Body of pancreas (tissue), 4 donors: ENCODE measurements around the gene ANKRD22. TPM values are rescaled to one million over a fixed set of nuclear protein-coding genes. Genes with fewer than 3 reads are reported as not detected.

Experiments used
- ATAC-seq: fragments of 150-250 bp; one replicate; pipeline ENCODE4 v1.9.1; 2016
- DNase-seq, 4 donors: peaks; one replicate each; pipeline ENCODE4 v3.0.0-alpha.2; 2019
- H3K27ac ChIP-seq, 4 donors: fragments of 200-600 bp; sonication (generic); 1 replicate in 3 of 4; 2 replicates in 1 of 4; pipeline versions ENCODE4 v1.5.1 to v1.6.1; 2016 to 2019; ENCODE audit warnings: mild to moderate bottlenecking in 1 of 4, mixed read lengths in 1 of 4, moderate library complexity in 1 of 4
- H3K27me3 ChIP-seq, 2 donors: fragments of 200-600 bp; sonication (generic); one replicate each; pipeline ENCODE4 v1.6.0; 2016; ENCODE audit warnings: mild to moderate bottlenecking in 1 of 2
- H3K36me3 ChIP-seq, 2 donors: fragments of 200-600 bp; sonication (generic); replicated peaks in 1 of 2; 2 replicates each; pipeline ENCODE4 v1.5.1; 2016; ENCODE audit warnings: low read depth in 2 of 2; ENCODE audit not compliant: insufficient read depth in 1 of 2
- H3K4me1 ChIP-seq: fragments of 200-600 bp; sonication (generic); one replicate; pipeline ENCODE4 v1.6.0; 2016
- H3K4me3 ChIP-seq, 2 donors: fragments of 200-600 bp; sonication (generic); 1 replicate in 1 of 2; 2 replicates in 1 of 2; pipeline ENCODE4 v1.5.1; 2016 to 2019
- H3K9me3 ChIP-seq, 3 donors: fragments of 200-600 bp; sonication (generic); 1 replicate in 2 of 3; 2 replicates in 1 of 3; pipeline ENCODE4 v1.5.1; 2016
- POLR2A ChIP-seq, 3 donors: fragments of 450-650 bp; IDR thresholded peaks; one replicate each; pipeline ENCODE4 v1.6.1; 2016; ENCODE audit warnings: antibody characterized with exemption in 3 of 3, mild to moderate bottlenecking in 2 of 3
- WGBS, 2 donors: methylation state at CpG; one replicate each; pipeline ENCODE4 v1.1.5; 2017; 5-methylcytosine and 5-hydroxymethylcytosine counted together
- intact Hi-C: fragments of 100-400 bp; cut with DNase I; formaldehyde crosslinking; loops from one replicate; pipeline ENCODE4 v1.15.1; 2023
- total RNA-seq, 2 donors: library from RNA; depleted of rRNA; stranded (reverse); fragments of >200 nt; gene quantifications; one replicate each; pipeline ENCODE4 v1.1.0, GENCODE V29; 2016
- TF ChIP-seq, protein P1 (sequence below), 7 experiments: fragments of 450-650 bp in 4 of 7; fragments of 200-600 bp in 3 of 7; sonication (generic) in 3 of 7; IDR thresholded peaks; one replicate each; pipeline ENCODE4 v1.5.1; 2016 to 2019; ENCODE audit warnings: antibody characterized with exemption in 7 of 7

Gene ANKRD22
- total RNA-seq, 2 donors from 2014 or later = 5.9 to 13.5 TPM

DNA sequence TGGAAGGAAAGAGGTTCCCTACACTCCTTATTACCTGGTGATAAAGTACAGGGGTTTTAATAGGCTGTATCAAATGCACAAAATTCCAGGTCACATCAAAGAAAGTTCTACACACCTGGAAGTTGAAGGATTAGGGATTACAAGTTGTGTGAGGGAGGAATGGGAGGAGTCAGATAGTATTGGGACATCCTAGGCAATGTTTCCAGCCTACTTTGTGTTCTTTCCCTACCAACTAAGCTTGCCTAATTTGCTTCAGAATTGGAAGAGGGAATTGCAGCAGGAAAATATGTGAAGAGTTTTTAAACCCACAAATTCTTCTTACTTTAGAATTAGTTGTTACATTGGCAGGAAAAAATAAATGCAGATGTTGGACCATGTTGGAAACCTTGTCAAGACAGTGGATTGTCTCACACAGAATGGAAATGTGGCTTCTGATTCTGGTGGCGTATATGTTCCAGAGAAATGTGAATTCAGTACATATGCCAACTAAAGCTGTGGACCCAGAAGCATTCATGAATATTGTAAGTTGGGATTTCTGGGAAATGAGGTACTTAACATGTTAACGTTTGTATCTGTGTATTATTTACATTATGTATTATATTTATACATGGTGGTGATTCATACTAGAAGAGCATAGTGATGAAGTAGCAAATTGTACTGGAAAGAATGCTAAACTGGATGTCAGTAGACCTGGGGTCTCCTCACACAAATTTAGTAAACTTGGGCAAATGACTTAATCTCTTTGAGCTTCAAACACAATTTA is 48.9 kb downstream of the ANKRD22 start, which contains the start of gene LIPM:
Gene LIPM (plus strand): TSS at position 208 of the 763 bp plus-strand sequence. CDS start 167 bp downstream, at position 375.
- Histone ChIP-seq H3K4me3 (no peak within 1 kb of the TSS), H3K27ac (no peak within 1 kb of the TSS), H3K9me3 (no peaks in the 10 kb centered on the region), H3K36me3 (no peaks in the 10 kb centered on the region), H3K4me1 (no peaks in the 10 kb centered on the region), H3K27me3 (no peaks in the 10 kb centered on the region)
- 65 to 79% methylated on average over 2 of the region's 2 CpGs for WGBS, 2 donors
- ATAC-seq = no peak
- intact Hi-C loops = no loop called here
- DNase-seq = no peak
- TF ChIP-seq, protein P1, sequence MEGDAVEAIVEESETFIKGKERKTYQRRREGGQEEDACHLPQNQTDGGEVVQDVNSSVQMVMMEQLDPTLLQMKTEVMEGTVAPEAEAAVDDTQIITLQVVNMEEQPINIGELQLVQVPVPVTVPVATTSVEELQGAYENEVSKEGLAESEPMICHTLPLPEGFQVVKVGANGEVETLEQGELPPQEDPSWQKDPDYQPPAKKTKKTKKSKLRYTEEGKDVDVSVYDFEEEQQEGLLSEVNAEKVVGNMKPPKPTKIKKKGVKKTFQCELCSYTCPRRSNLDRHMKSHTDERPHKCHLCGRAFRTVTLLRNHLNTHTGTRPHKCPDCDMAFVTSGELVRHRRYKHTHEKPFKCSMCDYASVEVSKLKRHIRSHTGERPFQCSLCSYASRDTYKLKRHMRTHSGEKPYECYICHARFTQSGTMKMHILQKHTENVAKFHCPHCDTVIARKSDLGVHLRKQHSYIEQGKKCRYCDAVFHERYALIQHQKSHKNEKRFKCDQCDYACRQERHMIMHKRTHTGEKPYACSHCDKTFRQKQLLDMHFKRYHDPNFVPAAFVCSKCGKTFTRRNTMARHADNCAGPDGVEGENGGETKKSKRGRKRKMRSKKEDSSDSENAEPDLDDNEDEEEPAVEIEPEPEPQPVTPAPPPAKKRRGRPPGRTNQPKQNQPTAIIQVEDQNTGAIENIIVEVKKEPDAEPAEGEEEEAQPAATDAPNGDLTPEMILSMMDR (IDR thresholded peaks at IDR 0.05) = no peak
- TF ChIP-seq POLR2A (IDR thresholded peaks at IDR 0.05) = no peak

DNA sequence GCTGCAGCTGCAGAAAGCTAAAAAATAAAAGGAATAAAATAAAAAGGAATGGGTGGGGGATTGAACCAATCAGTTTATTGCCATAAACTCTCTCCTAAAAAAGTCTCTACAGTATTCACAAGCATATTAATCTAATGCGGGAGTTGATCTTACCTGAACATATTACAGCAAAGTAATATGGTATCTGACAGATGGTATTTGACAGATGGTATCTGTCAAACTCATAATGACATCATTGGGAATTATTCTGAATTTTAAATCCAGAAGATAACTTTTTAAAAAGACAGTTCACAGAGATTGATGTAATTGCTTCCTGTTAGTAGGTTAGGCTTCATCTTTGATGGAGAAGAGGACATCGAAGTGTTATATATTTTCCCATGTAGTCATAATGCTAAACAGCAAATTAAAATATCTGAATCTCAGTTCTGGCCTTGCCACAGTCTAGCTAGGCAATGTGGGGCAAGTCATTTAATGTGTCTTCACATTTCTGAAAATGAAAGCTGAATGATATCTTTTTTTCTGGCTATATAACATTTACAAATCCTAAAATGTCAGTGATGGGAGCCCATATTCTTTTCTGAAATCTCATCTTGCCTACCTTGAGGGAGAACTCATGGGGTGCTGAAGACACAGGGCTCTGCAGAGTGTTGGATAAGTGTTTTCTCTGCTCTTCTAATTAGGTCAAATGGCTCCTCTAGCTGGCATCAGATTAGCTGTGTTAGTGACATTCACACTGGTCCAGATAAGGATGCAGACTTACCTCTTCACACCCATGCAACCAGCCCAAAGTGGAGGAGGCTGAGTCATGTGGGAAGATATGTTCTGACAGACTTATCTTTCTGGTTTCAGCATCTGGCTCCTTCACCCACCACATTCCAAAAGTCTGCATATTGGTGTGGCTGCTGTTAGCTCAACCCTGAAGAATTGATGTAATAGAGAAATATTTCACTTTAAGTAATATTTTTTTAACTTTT is 51.2 kb downstream of the ANKRD22 start:
- 87% methylated on average over 2 of the region's 2 CpGs for WGBS, 2 donors

DNA sequence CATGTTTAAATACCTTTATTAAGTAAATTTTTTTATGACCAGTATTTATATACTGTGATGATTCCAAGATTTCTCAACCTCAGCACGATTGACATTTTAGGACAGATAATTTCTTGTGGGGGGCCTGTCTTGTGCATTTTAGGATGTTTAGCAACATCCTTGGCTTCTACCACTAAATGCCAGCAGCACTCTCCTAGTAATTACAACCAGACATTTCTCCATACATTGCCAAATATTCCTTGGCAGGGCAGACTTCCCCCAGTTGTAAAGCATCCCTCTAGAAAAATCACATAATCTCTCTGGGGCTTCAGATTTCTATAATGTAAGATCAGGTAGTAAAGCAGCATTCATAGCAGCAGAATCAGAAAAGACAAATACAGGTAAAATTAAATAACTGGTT is 56.9 kb downstream of the ANKRD22 start:
- Histone ChIP-seq H3K27ac (no peak overlapping the region), H3K27me3 (no peaks in the 10 kb centered on the region), H3K4me3 (no peak overlapping the region), H3K36me3 (no peaks in the 10 kb centered on the region), H3K9me3 (no peaks in the 10 kb centered on the region), H3K4me1 (no peaks in the 10 kb centered on the region)
- intact Hi-C loops = no loop called here
- DNase-seq (no peak), ATAC-seq (no peak)
- WGBS, 2 donors = 48 to 65% methylated on average over 1 of the region's 1 CpG
- TF ChIP-seq, protein P1 (IDR thresholded peaks at IDR 0.05) = no peak
- no peak for TF ChIP-seq POLR2A (IDR thresholded peaks at IDR 0.05)

More for the DNA sequence above, 51.2 kb downstream of the ANKRD22 start:
- intact Hi-C loops = no loop called here
- no peak for DNase-seq
- Histone ChIP-seq H3K27me3 (no peaks in the 10 kb centered on the region), H3K4me1 (no peaks in the 10 kb centered on the region), H3K9me3 (no peaks in the 10 kb centered on the region), H3K4me3 (no peak overlapping the region), H3K36me3 (no peaks in the 10 kb centered on the region), H3K27ac (no peak overlapping the region)
- TF ChIP-seq, protein P1 (IDR thresholded peaks at IDR 0.05) = no peak
- TF ChIP-seq POLR2A (IDR thresholded peaks at IDR 0.05) = no peak
- no peak for ATAC-seq

DNA sequence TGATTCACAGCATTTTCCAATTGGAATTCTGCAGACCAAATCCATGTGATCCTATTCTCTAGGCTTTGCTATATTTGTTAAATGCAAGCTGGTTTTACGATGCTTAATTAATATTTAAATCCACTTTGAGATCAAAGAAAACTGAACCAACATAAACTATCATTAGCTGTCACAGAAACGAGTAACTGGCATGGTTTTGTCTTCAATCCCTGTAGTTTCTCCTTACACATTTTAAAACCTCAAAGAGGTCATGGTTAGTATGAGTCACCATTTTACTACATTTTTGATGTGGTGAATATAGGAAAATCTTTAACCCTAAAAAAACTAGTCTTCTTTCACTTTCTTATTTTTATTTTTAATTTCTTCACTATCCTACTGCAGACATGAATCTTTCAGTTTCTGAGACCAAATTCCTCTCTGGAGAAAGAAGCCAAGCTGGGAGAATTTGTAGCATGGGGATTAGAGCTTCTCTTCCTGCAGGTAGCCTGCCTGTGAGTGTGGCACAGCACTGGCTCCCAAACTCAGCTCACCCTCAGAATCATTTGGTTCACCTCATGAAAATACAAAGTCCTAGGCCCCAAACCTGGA is 57.8 kb downstream of the ANKRD22 start:
- WGBS, 2 donors = 55 to 58% methylated on average over 2 of the region's 2 CpGs
- ATAC-seq (no peak), DNase-seq (no peak)
- Histone ChIP-seq H3K27me3 (no peaks in the 10 kb centered on the region), H3K36me3 (no peaks in the 10 kb centered on the region), H3K27ac (no peak overlapping the region), H3K9me3 (no peaks in the 10 kb centered on the region), H3K4me3 (no peak overlapping the region), H3K4me1 (no peaks in the 10 kb centered on the region)
- intact Hi-C loops = no loop called here
- no peak for TF ChIP-seq POLR2A (IDR thresholded peaks at IDR 0.05)
- TF ChIP-seq, protein P1 (IDR thresholded peaks at IDR 0.05) = no peak
